ENCODE measurements around the gene LY86. TPM values are rescaled to one million over a fixed set of nuclear protein-coding genes. Genes with fewer than 3 reads are reported as not detected.
A peak's percentile ranks its signal among the peaks of the same experiment; 100 is the strongest.

The LY86 gene
- total RNA-seq, 8 experiments from 2014 or later = not detected

- ATAC-seq (replicated peaks in 6 of 8) = no peak
- H3K4me3 ChIP-seq = no peak overlapping the region
- no peak overlapping the region for H3K27ac ChIP-seq
- in situ Hi-C loops (cut with MboI; ENCODE audit: low pct_unique_long_range_greater_than_20kb in 2 of 9, low sequenced_read_pairs in 9 of 9, unreplicated experiment in 9 of 9) = no loop called here
- H3K4me1 ChIP-seq (replicated peaks in 1 of 2) = peaks cover 0 to 8% of the 10 kb centered on the region in 2 donors
- 25 to 83% (median 74%) methylated on average over 1 of the region's 1 CpG; no CpG with 5 or more reads in 2 of the 10 experiments for WGBS, 10 experiments
These were observed 35.0 kb downstream of the LY86 start for GRCh38 chr6:6623553-6623952.

DNA sequence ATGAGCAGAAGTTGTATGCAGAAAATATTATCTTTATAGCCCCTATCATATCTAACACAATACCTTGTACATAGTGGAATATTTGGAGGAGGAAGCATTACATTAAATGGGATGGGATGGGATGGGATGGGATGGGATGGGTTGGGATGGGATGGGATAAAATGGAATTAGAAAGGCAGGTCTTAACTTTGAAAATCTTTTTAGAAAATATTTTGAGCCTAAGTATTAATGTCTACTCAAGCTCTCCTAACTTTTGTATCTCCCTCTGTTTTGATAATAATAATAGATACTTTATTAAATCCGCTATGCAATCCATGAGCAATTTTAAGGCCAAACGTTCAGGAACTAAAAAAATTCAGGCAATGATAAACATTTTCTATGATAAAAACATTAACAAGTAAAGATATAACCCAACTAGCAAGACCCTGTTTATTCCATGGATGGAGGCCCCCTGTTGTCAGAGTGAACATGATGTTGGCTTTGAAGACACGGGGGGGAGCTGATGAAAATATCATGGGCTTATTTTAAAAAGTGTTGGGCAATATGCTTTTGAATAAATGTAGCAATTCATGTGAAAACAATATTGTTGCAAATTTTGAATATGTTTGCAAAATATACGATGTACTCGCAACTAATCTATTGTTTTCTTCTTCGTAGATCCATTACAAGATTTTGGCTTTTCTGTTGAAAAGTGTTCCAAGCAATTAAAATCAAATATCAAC, 35.9 kb downstream of the LY86 start:
- in situ Hi-C loops (cut with MboI; ENCODE audit: low pct_unique_long_range_greater_than_20kb in 2 of 9, low sequenced_read_pairs in 9 of 9, unreplicated experiment in 9 of 9) = no loop called here
- no peak for ATAC-seq (replicated peaks in 6 of 8)
- H3K4me1 ChIP-seq (replicated peaks in 1 of 2) = peaks cover 0 to under 1% of the 10 kb centered on the region in 2 donors
- H3K4me3 ChIP-seq = no peak overlapping the region
- WGBS, 10 experiments = 34 to 91% (median 63%) methylated on average over 2 to 6 of the region's 6 CpGs
- H3K27ac ChIP-seq = no peak overlapping the region

DNA sequence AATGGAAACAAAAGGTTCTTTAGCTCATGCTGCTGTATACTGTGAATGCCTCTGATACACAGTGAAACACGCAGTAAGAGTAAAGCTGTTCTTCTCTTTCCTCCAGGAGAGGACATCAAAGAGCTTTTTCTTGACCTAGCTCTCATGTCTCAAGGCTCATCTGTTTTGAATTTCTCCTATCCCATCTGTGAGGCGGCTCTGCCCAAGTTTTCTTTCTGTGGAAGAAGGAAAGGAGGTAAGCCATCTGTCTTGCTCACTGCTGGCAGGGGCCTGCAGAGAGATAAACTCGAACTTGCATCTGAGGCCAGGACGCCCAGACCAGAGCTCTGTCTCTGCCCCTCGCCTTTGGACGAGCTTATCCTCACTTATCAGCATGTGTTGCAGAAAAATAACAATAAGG, 37.7 kb downstream of the LY86 start:
- no peak for ATAC-seq (replicated peaks in 6 of 8)
- Histone ChIP-seq H3K4me3 (no peak overlapping the region), H3K4me1 (replicated peaks in 1 of 2) (no peaks in the 10 kb centered on the region), H3K27ac (no peak overlapping the region)
- 5 to 92% (median 70%) methylated on average over 2 to 4 of the region's 6 CpGs; no CpG with 5 or more reads in 1 of the 10 experiments for WGBS, 10 experiments
- in situ Hi-C loops (cut with MboI; ENCODE audit: low pct_unique_long_range_greater_than_20kb in 2 of 9, low sequenced_read_pairs in 9 of 9, unreplicated experiment in 9 of 9) = no loop called here

DNA sequence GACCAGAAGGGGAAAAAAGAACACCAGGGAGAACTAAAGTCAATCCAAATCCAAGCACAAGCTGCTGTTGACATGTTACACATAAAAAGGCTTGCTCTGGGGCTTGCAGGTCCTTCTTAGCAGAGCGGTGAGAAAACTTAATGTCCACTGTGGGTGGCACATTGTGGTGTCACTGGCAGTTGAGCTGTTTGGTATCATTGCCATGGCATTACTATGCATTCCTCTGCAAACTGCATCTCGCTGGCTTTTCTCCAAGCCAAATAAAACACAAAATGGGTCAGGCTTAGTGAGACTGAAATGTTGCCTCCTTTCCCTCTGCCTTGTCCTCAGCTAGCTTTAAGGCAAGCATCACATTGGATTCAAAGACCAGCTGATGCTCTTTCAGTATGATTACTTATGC, 40.9 kb downstream of the LY86 start:
- no peak overlapping the region for H3K27ac ChIP-seq
- in situ Hi-C loops (cut with MboI; ENCODE audit: low pct_unique_long_range_greater_than_20kb in 2 of 9, low sequenced_read_pairs in 9 of 9, unreplicated experiment in 9 of 9) = no loop called here
- WGBS, 10 experiments = 33 to 100% (median 89%) methylated on average over 1 to 2 of the region's 2 CpGs; no CpG with 5 or more reads in 2 of the 10 experiments
- H3K4me1 ChIP-seq (replicated peaks in 1 of 2) = peaks cover 7 to 10% of the 10 kb centered on the region in 2 donors
- ATAC-seq (replicated peaks in 6 of 8) = peak in 4 of 8 experiments; percentile 52 to 97 (median 70)
- no peak overlapping the region for H3K4me3 ChIP-seq

DNA sequence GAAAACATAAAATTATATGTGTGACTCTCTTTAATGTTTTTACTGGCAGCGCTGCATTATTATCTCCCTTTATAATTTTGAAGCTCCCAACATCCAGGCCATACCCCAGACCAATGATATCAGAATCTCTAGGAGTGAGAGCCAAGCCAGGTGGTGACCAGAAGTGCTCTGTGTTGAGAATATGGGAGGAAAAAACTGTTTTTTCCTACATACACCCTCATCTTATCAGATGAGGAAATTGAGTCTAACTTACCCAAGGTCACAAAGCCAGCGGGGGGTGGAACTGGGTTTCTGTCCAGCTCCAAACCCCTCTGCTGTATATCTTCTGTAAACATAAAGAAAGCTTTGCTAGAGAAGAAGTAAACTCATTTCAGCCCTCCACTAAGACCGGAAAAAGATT, 42.5 kb downstream of the LY86 start:
- ATAC-seq (replicated peaks in 6 of 8) = no peak
- H3K4me1 ChIP-seq (replicated peaks in 1 of 2) = peaks cover 7 to 21% of the 10 kb centered on the region in 2 donors
- in situ Hi-C loops (cut with MboI; ENCODE audit: low pct_unique_long_range_greater_than_20kb in 2 of 9, low sequenced_read_pairs in 9 of 9, unreplicated experiment in 9 of 9) = no loop called here
- no peak overlapping the region for H3K4me3 ChIP-seq
- WGBS, 10 experiments = 63 to 100% (median 100%) methylated on average over 1 to 3 of the region's 3 CpGs; no CpG with 5 or more reads in 1 of the 10 experiments
- H3K27ac ChIP-seq = no peak overlapping the region

DNA sequence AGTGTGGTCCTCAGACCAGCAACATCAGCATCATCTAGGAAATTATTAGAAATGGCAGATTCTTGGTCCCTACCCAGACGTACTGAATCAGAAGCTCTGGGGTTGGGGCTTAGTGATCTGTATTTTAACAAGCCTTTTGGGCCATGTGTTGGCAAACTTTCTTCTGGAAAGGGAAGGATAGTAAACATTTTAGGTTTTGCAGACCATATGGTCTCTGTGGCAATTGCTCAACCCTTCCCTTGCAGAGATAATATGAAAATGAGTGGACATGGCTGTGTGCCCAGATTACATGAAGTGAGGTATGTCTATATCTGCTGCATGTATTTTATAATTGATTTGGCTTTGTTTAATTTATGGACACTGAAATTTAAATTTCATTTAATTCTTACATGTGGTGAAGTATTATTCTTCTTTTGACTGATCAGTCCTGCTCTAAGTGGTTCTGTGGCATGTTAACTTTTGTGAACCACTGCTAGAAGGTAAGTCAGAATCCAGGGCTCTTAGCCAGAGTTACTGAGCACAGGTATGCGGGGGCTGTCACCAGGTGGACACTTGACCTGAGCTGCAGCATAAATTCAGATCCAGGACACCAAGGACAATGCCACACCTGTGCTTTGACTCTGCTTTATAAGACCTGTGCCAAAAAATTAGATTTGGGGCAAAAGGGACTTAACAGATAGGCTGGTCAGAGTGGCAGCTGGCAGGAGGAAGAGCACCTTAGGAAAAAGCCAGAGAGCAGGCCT, 43.2 kb downstream of the LY86 start:
- in situ Hi-C loops (cut with MboI; ENCODE audit: low pct_unique_long_range_greater_than_20kb in 2 of 9, low sequenced_read_pairs in 9 of 9, unreplicated experiment in 9 of 9) = no loop called here
- peak in 2 of 8 experiments; percentile 74 to 83 for ATAC-seq (replicated peaks in 6 of 8)

GRCh38 chr6:6633898-6634734, 45.6 kb downstream of the LY86 start:
- no peak overlapping the region for H3K27ac ChIP-seq
- peak in 3 of 8 experiments; percentile 45 to 64 (median 45) for ATAC-seq (replicated peaks in 6 of 8)
- H3K4me1 ChIP-seq (replicated peaks in 1 of 2) = peaks cover 7 to 21% of the 10 kb centered on the region in 2 donors
- no peak overlapping the region for H3K4me3 ChIP-seq
- 45 to 100% (median 81%) methylated on average over 1 to 6 of the region's 6 CpGs for WGBS, 10 experiments
- in situ Hi-C loops (cut with MboI; ENCODE audit: low pct_unique_long_range_greater_than_20kb in 2 of 9, low sequenced_read_pairs in 9 of 9, unreplicated experiment in 9 of 9) = no loop called here

More for the DNA sequence above, 43.2 kb downstream of the LY86 start:
- WGBS, 10 experiments = 14 to 100% (median 75%) methylated on average over 1 to 2 of the region's 2 CpGs; no CpG with 5 or more reads in 3 of the 10 experiments
- Histone ChIP-seq H3K27ac (no peak overlapping the region), H3K4me3 (no peak overlapping the region), H3K4me1 (replicated peaks in 1 of 2) (peaks cover 7 to 21% of the 10 kb centered on the region in 2 donors)

DNA sequence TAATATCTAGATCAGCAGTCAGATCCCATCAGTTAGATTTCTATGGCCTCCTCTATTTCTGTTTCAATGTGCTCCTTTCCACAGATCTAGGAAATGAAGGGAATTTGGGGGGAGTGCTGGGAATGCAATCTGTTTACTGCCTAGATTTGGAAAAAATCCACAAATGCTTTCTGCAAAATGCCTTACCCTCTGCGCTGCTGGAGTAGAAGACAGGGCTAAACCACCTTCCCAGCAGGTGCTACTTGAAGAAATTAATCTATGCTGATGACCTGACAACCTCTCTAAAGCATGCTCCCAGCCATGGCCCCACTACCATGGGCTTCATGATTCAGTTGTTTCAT, 46.2 kb downstream of the LY86 start:
- WGBS, 10 experiments = 60 to 100% (median 100%) methylated on average over 1 of the region's 1 CpG; no CpG with 5 or more reads in 3 of the 10 experiments

DNA sequence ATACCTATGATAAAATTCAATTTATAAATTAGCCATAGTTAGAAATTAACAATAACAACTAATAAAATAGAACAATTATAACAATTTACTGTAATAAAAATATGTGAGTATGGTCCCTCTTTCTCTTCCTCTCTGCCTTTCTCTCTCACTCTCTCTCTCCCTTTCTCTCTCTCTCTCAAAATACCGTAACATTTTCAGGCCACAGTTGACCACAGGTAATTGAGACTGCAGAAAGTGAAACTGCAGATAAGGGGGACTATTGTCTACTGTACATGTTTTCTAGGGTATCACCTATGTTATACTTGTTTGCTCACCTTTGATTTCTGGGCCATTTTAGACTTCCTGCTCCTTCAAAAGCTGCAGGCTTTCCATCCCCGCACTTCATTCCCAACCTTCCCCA, 46.8 kb downstream of the LY86 start:
- Histone ChIP-seq H3K4me3 (no peak overlapping the region), H3K4me1 (replicated peaks in 1 of 2) (peaks cover 7 to 21% of the 10 kb centered on the region in 2 donors), H3K27ac (no peak overlapping the region)
- in situ Hi-C loops (cut with MboI; ENCODE audit: low pct_unique_long_range_greater_than_20kb in 2 of 9, low sequenced_read_pairs in 9 of 9, unreplicated experiment in 9 of 9) = no loop called here
- ATAC-seq (replicated peaks in 6 of 8) = no peak
- 43 to 100% (median 100%) methylated on average over 1 to 2 of the region's 2 CpGs; no CpG with 5 or more reads in 1 of the 10 experiments for WGBS, 10 experiments

More for the DNA sequence above, 46.2 kb downstream of the LY86 start:
- peak in 1 of 8 experiments; percentile 59 for ATAC-seq (replicated peaks in 6 of 8)
- Histone ChIP-seq H3K4me1 (replicated peaks in 1 of 2) (peaks cover 7 to 21% of the 10 kb centered on the region in 2 donors), H3K27ac (no peak overlapping the region), H3K4me3 (no peak overlapping the region)
- in situ Hi-C loops (cut with MboI; ENCODE audit: low pct_unique_long_range_greater_than_20kb in 2 of 9, low sequenced_read_pairs in 9 of 9, unreplicated experiment in 9 of 9) = no loop called here

DNA sequence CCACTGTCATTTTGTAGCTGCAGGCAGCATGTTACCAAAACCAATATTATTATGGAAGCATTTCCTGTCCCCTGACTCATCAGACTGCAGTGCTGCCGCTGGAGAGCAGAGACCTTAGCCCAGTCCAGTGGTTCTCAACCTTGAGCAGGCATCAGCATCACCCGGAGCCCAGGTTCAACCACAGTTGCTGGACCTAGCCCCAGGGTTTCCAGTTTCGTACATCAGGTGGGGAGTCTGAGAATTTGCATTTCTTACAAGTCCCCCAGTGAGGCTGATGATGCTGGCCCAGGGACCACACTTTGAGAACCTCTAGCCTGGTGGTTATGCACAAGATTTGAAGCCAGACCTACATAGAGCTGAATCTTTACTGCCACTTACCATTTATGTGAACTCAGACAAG, 47.3 kb downstream of the LY86 start:
- in situ Hi-C loops (cut with MboI; ENCODE audit: low pct_unique_long_range_greater_than_20kb in 2 of 9, low sequenced_read_pairs in 9 of 9, unreplicated experiment in 9 of 9) = no loop called here
- Histone ChIP-seq H3K4me1 (replicated peaks in 1 of 2) (peaks cover 7 to 21% of the 10 kb centered on the region in 2 donors), H3K4me3 (no peak overlapping the region), H3K27ac (no peak overlapping the region)
- WGBS, 10 experiments = 0 to 94% (median 90%) methylated on average over 1 to 3 of the region's 3 CpGs; no CpG with 5 or more reads in 5 of the 10 experiments
- no peak for ATAC-seq (replicated peaks in 6 of 8)

DNA sequence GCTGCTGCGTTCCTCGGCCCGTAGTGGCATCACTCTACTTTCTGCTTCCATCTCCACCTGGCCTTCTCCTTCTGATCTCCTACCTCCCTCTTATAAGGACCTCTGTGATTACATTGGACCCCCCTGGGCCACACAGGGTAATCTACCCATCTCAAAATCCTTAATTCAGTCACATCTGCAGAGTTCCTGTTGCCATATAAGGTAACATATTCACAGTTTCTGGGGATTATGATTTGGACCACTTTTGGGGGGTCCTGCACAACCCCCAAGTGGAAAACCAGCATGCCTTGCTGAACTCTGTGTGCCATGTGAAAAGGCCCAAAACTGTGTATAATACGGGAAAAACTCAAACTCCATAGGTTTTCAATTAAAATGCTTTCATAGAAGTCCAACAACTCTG, 51.1 kb downstream of the LY86 start:
- peaks cover 0 to 9% of the 10 kb centered on the region in 2 donors for H3K4me1 ChIP-seq (replicated peaks in 1 of 2)
- WGBS, 10 experiments = 50 to 100% (median 76%) methylated on average over 1 to 4 of the region's 4 CpGs; no CpG with 5 or more reads in 2 of the 10 experiments
- ATAC-seq (replicated peaks in 6 of 8) = no peak
- H3K27ac ChIP-seq = no peak overlapping the region
- in situ Hi-C loops (cut with MboI; ENCODE audit: low pct_unique_long_range_greater_than_20kb in 2 of 9, low sequenced_read_pairs in 9 of 9, unreplicated experiment in 9 of 9) = no loop called here
- H3K4me3 ChIP-seq = no peak overlapping the region

GRCh38 chr6:6640926-6641325, 52.4 kb downstream of the LY86 start:
- 40 to 94% (median 81%) methylated on average over 2 to 4 of the region's 4 CpGs; no CpG with 5 or more reads in 1 of the 10 experiments for WGBS, 10 experiments
- in situ Hi-C loops (cut with MboI; ENCODE audit: low pct_unique_long_range_greater_than_20kb in 2 of 9, low sequenced_read_pairs in 9 of 9, unreplicated experiment in 9 of 9) = no loop called here
- no peak for ATAC-seq (replicated peaks in 6 of 8)
- Histone ChIP-seq H3K27ac (no peak overlapping the region), H3K4me3 (no peak overlapping the region), H3K4me1 (replicated peaks in 1 of 2) (no peaks in the 10 kb centered on the region)

- Histone ChIP-seq H3K4me3 (no peak overlapping the region), H3K27ac (no peak overlapping the region), H3K4me1 (replicated peaks in 1 of 2) (no peaks in the 10 kb centered on the region)
- in situ Hi-C loops (cut with MboI; ENCODE audit: low pct_unique_long_range_greater_than_20kb in 2 of 9, low sequenced_read_pairs in 9 of 9, unreplicated experiment in 9 of 9) = no loop called here
- 53 to 100% (median 79%) methylated on average over 2 to 8 of the region's 8 CpGs; no CpG with 5 or more reads in 2 of the 10 experiments for WGBS, 10 experiments
- ATAC-seq (replicated peaks in 6 of 8) = no peak
These were observed 54.9 kb downstream of the LY86 start for GRCh38 chr6:6643398-6643797.
